Erythroblast (primary cell): ENCODE results near the gene KPNA6.

Source experiments
- DNase-seq, 2 experiments: peaks; one replicate each; lab custom pipeline; 2025; lab: John Stamatoyannopoulos, UW
- GATA1 ChIP-seq: IDR thresholded peaks from 2 replicates; pipeline ENCODE4 v1.6.1; 2011; ENCODE audit warnings: low read depth, mild to moderate bottlenecking, control low read depth, low read length, moderate library complexity
- POLR2A ChIP-seq: IDR thresholded peaks from 2 replicates; pipeline ENCODE4 v1.6.1; 2011; ENCODE audit warnings: mild to moderate bottlenecking, low read length

KPNA6 gene

GRCh38 chr1:32198237-32199042, 90.6 kb downstream of the KPNA6 start:
- no peak for TF ChIP-seq POLR2A
- no peak for TF ChIP-seq GATA1

GRCh38 chr1:32199043-32199716, 91.3 kb downstream of the KPNA6 start:
- DNase-seq = no peak

More at GRCh38 chr1:32198237-32199042, 90.6 kb downstream of the KPNA6 start:
- DNase-seq = no peak

GRCh38 chr1:32199717-32200072, 91.8 kb downstream of the KPNA6 start:
- peak; percentile 11 for TF ChIP-seq POLR2A
- TF ChIP-seq GATA1 = no peak
- no peak for DNase-seq

More at GRCh38 chr1:32199043-32199716, 91.3 kb downstream of the KPNA6 start:
- TF ChIP-seq GATA1 = no peak
- peak; percentile 16 for TF ChIP-seq POLR2A

- peak; percentile 64 to 67 for DNase-seq
- TF ChIP-seq POLR2A = peak; percentile 11
- no peak for TF ChIP-seq GATA1
Measured at GRCh38 chr1:32200226-32201010, 92.6 kb downstream of the KPNA6 start, which contains the start of gene CCDC28B. CCDC28B (plus strand) TSS chr1:32200595; CDS start chr1:32201936, 1,341 bp downstream.

- peak; percentile 81 to 85 for DNase-seq
- TF ChIP-seq GATA1 (no peak), POLR2A (peak; percentile 74)
Measured at GRCh38 chr1:32201011-32201855, 93.4 kb downstream of the KPNA6 start.

- no peak for DNase-seq
- TF ChIP-seq POLR2A (no peak), GATA1 (no peak)
Measured at GRCh38 chr1:32204943-32205361, 97.1 kb downstream of the KPNA6 start.

GRCh38 chr1:32205401-32206370, 97.8 kb downstream of the KPNA6 start, which contains the start of gene IQCC:
IQCC (plus strand) TSS chr1:32205671; CDS start chr1:32205682, 11 bp downstream.
- DNase-seq = peak; percentile 91 to 94
- TF ChIP-seq GATA1 (no peak), POLR2A (peak; percentile 90)

- no peak for TF ChIP-seq POLR2A
- no peak for TF ChIP-seq GATA1
- DNase-seq = no peak
Measured at GRCh38 chr1:32208469-32208868, 100.6 kb downstream of the KPNA6 start.

GRCh38 chr1:32208891-32209328, 101.1 kb downstream of the KPNA6 start, which contains the start of gene DCDC2B:
DCDC2B (plus strand) TSS chr1:32209089; CDS start chr1:32209094, 5 bp downstream.
- peak; percentile 78 to 85 for DNase-seq
- TF ChIP-seq POLR2A = peak; percentile 37
- no peak for TF ChIP-seq GATA1

- DNase-seq = peak; percentile 62 to 73
- TF ChIP-seq GATA1 (no peak), POLR2A (no peak)
Measured at GRCh38 chr1:32215629-32216480, 108.0 kb downstream of the KPNA6 start.
